UCSD-AML1 (cell line): ENCODE results near the gene SPDYE5.

Experiments used
- DNase-seq: peaks from one replicate; lab custom pipeline; 2025; ENCODE audit not compliant: unreplicated experiment; lab: John Stamatoyannopoulos, UW

Gene SPDYE5

DNA sequence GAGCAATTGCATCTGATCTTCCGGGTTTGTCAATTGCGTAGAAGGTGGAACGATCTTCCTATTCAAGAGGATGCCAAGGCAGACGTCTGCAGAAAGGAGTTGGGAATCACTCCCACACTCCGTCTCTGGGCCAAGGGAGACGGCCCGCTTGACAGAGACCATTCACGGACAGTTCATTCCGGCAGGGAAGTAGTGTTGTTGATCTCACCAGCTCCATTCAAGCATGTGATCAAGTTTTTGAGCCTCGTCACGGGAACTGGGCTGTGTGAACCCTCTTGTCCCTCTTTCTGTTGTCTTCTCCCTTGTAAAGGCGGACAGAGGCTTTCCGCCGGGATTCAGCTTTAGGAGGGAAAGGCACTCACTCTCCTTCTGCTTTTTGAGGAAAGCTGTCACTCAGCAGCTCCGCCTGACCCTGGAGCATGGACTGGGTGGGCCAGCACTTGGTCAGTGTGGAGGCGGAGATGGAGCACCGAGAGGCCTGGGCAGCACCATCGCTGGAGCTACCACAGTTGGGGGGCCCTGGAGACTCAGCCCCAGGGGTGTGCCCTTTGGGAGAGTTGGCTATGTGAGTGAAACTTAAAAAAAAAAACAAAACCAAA is 44.9 kb downstream of the SPDYE5 start:
- no peak for DNase-seq

DNA sequence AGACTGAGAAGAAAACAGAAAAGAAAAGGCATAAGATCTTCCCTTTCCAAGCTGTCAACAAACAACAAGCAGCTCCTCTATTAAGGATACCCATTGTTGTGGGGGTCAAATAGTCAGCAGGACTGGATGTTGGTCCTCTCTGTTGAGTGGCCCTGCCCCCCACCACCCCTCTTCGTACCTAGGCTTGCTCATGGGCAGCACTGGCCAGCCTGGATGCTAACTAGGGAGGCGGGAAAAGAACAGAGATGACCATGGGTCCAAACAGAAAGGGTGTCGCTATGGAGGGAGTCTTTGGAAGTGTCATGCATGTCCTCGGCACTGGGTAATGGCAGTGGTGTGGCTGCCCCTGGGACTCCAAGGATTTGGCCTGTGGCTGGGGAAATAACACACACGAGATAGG is 45.6 kb downstream of the SPDYE5 start:
- no peak for DNase-seq

DNA sequence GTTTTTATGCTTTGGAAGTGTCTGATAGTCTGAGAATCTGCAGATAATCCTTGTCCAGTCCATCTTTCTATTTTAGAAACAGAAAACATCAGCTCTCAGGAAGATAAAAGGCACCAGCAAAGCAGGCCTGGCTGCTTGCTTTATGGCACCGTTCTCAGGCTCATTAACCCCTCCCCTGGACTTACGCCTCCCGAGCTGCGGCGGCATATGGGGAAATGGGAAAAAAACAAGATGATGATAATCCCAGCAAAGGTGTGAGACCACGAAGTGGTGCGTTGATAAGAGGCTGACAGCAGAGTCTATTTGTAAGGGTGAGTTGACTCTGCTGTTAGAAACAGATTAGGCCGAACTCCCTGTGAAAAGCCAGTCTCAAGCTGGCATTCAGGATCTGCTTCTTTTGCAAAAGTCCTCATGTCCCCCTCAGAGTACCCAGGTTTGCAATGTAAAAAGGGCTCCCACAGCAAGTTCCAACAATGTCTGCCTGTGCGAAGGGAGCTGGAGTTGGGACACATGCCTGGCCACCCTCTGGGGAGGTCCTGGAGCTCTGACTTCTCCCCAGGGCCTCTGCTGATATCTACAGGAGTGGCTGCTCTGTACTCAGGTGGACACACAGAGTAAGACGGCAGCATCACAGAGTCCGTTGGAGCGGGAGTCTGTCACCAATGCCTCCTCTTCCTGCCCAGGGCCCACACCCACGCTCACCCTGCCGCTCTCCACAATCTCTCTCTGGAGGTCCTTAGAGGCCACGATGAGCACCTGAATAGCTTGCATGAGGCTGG is 54.3 kb downstream of the SPDYE5 start:
- no peak for DNase-seq
